Natural killer cell (primary cell): Measurements from ENCODE around the gene MAPK1. TPM values are rescaled to one million over a fixed set of nuclear protein-coding genes. Genes with fewer than 3 reads are reported as not detected.

Source experiments
- ATAC-seq, 3 donors: fragments of 150-1000 bp in 2 of 3; fragments of 200-7000 bp in 1 of 3; cut with Tn5 transposase; 1 replicate in 1 of 3; 2 replicates in 2 of 3; pipeline ENCODE4 v1.10.0; 2021; ENCODE audit warnings: mild to moderate bottlenecking in 2 of 3, moderate library complexity in 2 of 3
- DNase-seq, 2 donors: peaks; one replicate each; pipeline versions ENCODE4 v3.0.0 to v3.0.0-alpha.2; 2013 to 2021; ENCODE audit warnings: mixed read lengths in 1 of 2
- H3K27ac ChIP-seq: one replicate; pipeline ENCODE4 v1.5.1; 2013; ENCODE audit warnings: mild to moderate bottlenecking, low read length
- H3K27me3 ChIP-seq: one replicate; pipeline ENCODE4 v1.6.1; 2013; ENCODE audit warnings: low read length; ENCODE audit not compliant: control insufficient read depth, insufficient read depth
- H3K36me3 ChIP-seq: one replicate; pipeline ENCODE4 v1.6.1; 2013; ENCODE audit warnings: low read length; ENCODE audit not compliant: control insufficient read depth, insufficient read depth
- H3K4me1 ChIP-seq: one replicate; pipeline ENCODE4 v1.6.1; 2013; ENCODE audit warnings: low read length; ENCODE audit not compliant: control insufficient read depth, insufficient read depth
- H3K4me3 ChIP-seq: one replicate; pipeline ENCODE4 v1.5.1; 2013; ENCODE audit warnings: low read length
- H3K9me3 ChIP-seq: one replicate; pipeline ENCODE4 v1.6.1; 2013; ENCODE audit warnings: low read length; ENCODE audit not compliant: control insufficient read depth, insufficient read depth
- H3K27ac Mint-ChIP-seq, 2 donors: one replicate each; pipeline ENCODE4 v1.8.0; 2022; ENCODE audit warnings: mild to moderate bottlenecking in 2 of 2, mixed read lengths in 2 of 2, moderate library complexity in 1 of 2
- H3K27me3 Mint-ChIP-seq, 2 donors: one replicate each; pipeline ENCODE4 v1.8.0; 2022; ENCODE audit warnings: low read depth in 2 of 2, mixed read lengths in 2 of 2
- H3K36me3 Mint-ChIP-seq: one replicate; pipeline ENCODE4 v1.8.0; 2022; ENCODE audit warnings: mixed read lengths
- H3K4me1 Mint-ChIP-seq, 2 donors: one replicate each; pipeline ENCODE4 v1.8.0; 2022; ENCODE audit warnings: mixed read lengths in 2 of 2
- H3K4me3 Mint-ChIP-seq: one replicate; pipeline ENCODE4 v1.8.0; 2022; ENCODE audit warnings: mild to moderate bottlenecking, moderate library complexity, mixed read lengths
- H3K9me3 Mint-ChIP-seq, 2 donors: one replicate each; pipeline ENCODE4 v1.8.0; 2022; ENCODE audit warnings: mixed read lengths in 2 of 2
- WGBS: methylation state at CpG from one replicate; pipeline ENCODE4 v1.1.7; 2013; ENCODE audit warnings: missing lambda C conversion rate; ENCODE audit not compliant: insufficient coverage; 5-methylcytosine and 5-hydroxymethylcytosine counted together
- intact Hi-C: fragments of 100-400 bp; cut with micrococcal nuclease; formaldehyde crosslinking; loops from one replicate; pipeline ENCODE4 v1.14.2; 2022
- total RNA-seq, 4 donors: library from RNA; stranded (reverse); fragments of 120-200 nt in 1 of 4; gene quantifications; one replicate each; pipeline versions ENCODE4 v1.2.3 to v1.2.4, GENCODE V29; 2013 to 2022
- TF ChIP-seq, protein P1 (sequence below): fragments of 200-600 bp; IDR thresholded peaks from one replicate; pipeline ENCODE4 v1.8.0; 2022; ENCODE audit warnings: antibody characterized with exemption

Gene MAPK1
- total RNA-seq, 3 donors from 2014 or later (not counting 1 experiment from before 2014, with no cell fraction given) = 189 to 246 (median 214) TPM

DNA sequence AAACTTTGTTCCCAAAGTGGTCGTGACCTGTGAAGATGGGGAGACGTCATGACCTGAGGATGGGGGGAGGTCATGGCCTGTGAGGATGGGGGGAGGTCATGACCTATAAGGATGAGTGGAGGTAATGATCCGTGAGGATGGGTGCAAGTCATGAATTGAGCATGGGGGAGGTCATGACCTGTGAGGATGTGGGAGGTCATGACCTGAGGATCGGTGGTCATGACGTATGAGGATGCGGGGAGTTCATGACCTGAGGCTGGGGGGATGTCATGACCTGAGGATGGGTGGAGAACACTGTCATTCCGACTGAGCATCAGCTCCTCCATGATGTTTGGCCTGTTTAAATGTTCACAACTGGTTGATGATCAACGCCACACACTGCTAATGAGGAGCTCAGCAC, 157.8 kb downstream of the MAPK1 start:
- peaks cover 33% of the 10 kb centered on the region for H3K36me3 ChIP-seq
- 87% methylated on average over 8 of the region's 8 CpGs for WGBS
- no peak overlapping the region for H3K27ac ChIP-seq
- Mint-ChIP-seq H3K9me3 (no peaks in the 10 kb centered on the region), H3K36me3 (no peaks in the 10 kb centered on the region), H3K27ac (peak overlapping the region in 1 of 2 donors; percentile 61), H3K27me3 (no peaks in the 10 kb centered on the region), H3K4me1 (peaks cover 11 to 15% of the 10 kb centered on the region in 2 donors), H3K4me3 (no peak overlapping the region)
- H3K9me3 ChIP-seq = no peaks in the 10 kb centered on the region
- no peaks in the 10 kb centered on the region for H3K27me3 ChIP-seq
- ATAC-seq (no peak), DNase-seq (no peak)
- no peak overlapping the region for H3K4me3 ChIP-seq
- TF ChIP-seq, protein P1, sequence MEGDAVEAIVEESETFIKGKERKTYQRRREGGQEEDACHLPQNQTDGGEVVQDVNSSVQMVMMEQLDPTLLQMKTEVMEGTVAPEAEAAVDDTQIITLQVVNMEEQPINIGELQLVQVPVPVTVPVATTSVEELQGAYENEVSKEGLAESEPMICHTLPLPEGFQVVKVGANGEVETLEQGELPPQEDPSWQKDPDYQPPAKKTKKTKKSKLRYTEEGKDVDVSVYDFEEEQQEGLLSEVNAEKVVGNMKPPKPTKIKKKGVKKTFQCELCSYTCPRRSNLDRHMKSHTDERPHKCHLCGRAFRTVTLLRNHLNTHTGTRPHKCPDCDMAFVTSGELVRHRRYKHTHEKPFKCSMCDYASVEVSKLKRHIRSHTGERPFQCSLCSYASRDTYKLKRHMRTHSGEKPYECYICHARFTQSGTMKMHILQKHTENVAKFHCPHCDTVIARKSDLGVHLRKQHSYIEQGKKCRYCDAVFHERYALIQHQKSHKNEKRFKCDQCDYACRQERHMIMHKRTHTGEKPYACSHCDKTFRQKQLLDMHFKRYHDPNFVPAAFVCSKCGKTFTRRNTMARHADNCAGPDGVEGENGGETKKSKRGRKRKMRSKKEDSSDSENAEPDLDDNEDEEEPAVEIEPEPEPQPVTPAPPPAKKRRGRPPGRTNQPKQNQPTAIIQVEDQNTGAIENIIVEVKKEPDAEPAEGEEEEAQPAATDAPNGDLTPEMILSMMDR = no peak
- intact Hi-C loops = loop anchor here (5.0 kb wide), 1 partner anchor 158 kb away; the partner anchor contains the start of gene MAPK1
- H3K4me1 ChIP-seq = peaks cover 7% of the 10 kb centered on the region

DNA sequence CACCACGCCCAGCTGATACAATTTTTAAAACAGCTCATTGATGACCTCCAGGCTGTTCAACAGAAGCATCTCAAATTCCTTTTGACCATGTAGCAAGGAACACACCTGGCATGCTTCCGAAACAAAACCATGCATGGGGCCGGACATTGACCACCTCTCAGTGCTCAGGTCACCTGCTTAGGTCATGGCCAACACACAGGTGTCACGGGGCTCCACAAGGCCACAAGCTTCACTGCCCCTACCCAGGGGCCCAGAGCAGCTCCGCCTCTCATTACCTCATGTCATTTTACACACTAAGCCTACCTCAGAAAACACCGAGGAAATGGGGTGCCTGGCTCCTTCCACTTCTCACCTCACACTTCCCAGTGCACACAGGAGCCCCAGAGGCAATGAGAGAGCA, 158.5 kb downstream of the MAPK1 start:
- peaks cover 33% of the 10 kb centered on the region for H3K36me3 ChIP-seq
- H3K9me3 Mint-ChIP-seq = no peaks in the 10 kb centered on the region
- H3K4me1 ChIP-seq = peaks cover 7% of the 10 kb centered on the region
- DNase-seq (no peak), ATAC-seq (no peak)
- H3K36me3 Mint-ChIP-seq = no peaks in the 10 kb centered on the region
- no peak overlapping the region for H3K27ac ChIP-seq
- TF ChIP-seq, protein P1 = no peak
- no peaks in the 10 kb centered on the region for H3K9me3 ChIP-seq
- peaks cover 11 to 15% of the 10 kb centered on the region in 2 donors for H3K4me1 Mint-ChIP-seq
- intact Hi-C loops = no loop called here
- no peaks in the 10 kb centered on the region for H3K27me3 ChIP-seq
- H3K4me3 Mint-ChIP-seq = no peak overlapping the region
- peak overlapping the region in 1 of 2 donors; percentile 61 for H3K27ac Mint-ChIP-seq
- H3K27me3 Mint-ChIP-seq = no peaks in the 10 kb centered on the region
- 96% methylated on average over 6 of the region's 6 CpGs for WGBS
- no peak overlapping the region for H3K4me3 ChIP-seq

DNA sequence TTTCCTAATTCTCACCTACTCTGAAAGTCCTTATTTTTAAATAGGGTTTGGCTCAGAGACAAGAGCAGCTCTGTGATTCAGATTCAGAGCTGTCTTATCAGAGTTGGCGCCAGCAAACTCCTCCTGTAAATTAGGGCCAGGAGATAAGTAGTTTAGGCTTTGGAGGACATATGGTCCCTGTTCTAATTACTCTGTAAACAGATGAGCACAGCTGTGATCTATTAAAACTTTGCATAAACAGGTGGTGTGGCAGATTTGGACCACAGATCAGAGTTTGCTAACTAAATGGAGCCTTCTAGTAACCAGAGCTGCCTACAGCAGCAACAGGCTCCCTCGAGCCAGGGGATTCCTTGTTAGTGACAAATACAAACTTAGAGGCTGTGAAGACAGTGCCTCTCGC, 159.8 kb downstream of the MAPK1 start:
- H3K27ac Mint-ChIP-seq = peak overlapping the region in 1 of 2 donors; percentile 11
- H3K4me1 Mint-ChIP-seq = peaks cover 0 to 6% of the 10 kb centered on the region in 2 donors
- H3K4me3 ChIP-seq = no peak overlapping the region
- no peaks in the 10 kb centered on the region for H3K36me3 Mint-ChIP-seq
- TF ChIP-seq, protein P1 = no peak
- no peaks in the 10 kb centered on the region for H3K4me1 ChIP-seq
- intact Hi-C loops = no loop called here
- H3K27me3 Mint-ChIP-seq = no peaks in the 10 kb centered on the region
- H3K9me3 Mint-ChIP-seq = no peaks in the 10 kb centered on the region
- H3K9me3 ChIP-seq = no peaks in the 10 kb centered on the region
- H3K27me3 ChIP-seq = no peaks in the 10 kb centered on the region
- H3K36me3 ChIP-seq = peaks cover 42% of the 10 kb centered on the region
- 90% methylated on average over 3 of the region's 3 CpGs for whole genome bisulfite sequencing
- DNase-seq (no peak), ATAC-seq (no peak)
- no peak overlapping the region for H3K4me3 Mint-ChIP-seq
- no peak overlapping the region for H3K27ac ChIP-seq

Other genes starting within 250 kb of the MAPK1 start
- 10 to 100 TPM; 20.5 to 24.4 (median 21.6) TPM for gene YDJC, start 237.6 kb downstream of the MAPK1 start, total RNA-seq
- under 1 TPM in 1 of 3 donors, not detected in 2; 0.43 TPM for gene CCDC116, start 234.9 kb downstream of the MAPK1 start, total RNA-seq
- 10 to 100 TPM; 38.3 to 55.8 (median 40.3) TPM for gene SDF2L1, start 225.3 kb downstream of the MAPK1 start, total RNA-seq
- 100 to 1,000 TPM; 101 to 127 (median 124) TPM for gene PPIL2, start 201.6 kb downstream of the MAPK1 start, total RNA-seq
- 10 to 100 TPM; 59.9 to 86.3 (median 68.8) TPM for gene YPEL1, start 131.9 kb downstream of the MAPK1 start, total RNA-seq
- 10 to 100 TPM; 25.1 to 30.3 (median 25.5) TPM for gene PPM1F, start 85.2 kb upstream of the MAPK1 start, total RNA-seq
- gene TOP3B, start 115.1 kb upstream of the MAPK1 start, total RNA-seq = 10 to 100 TPM; 45.8 to 66.0 (median 62.7) TPM